Activated T-cell treated with anti-CD3 and anti-CD28 coated beads, Interleukin-2, amount 50 U/mL, for 1 hour (primary cell): ENCODE results near the gene COPZ2.
"Not testable (repeated sequence)": the region's sequence is repeated elsewhere in the genome, so short reads cannot be mapped to it uniquely, and the experiment has no call there.

Experiments
- DNase-seq: peaks from one replicate; pipeline ENCODE4 v3.0.0-alpha.2; 2020

The COPZ2 gene

DNA sequence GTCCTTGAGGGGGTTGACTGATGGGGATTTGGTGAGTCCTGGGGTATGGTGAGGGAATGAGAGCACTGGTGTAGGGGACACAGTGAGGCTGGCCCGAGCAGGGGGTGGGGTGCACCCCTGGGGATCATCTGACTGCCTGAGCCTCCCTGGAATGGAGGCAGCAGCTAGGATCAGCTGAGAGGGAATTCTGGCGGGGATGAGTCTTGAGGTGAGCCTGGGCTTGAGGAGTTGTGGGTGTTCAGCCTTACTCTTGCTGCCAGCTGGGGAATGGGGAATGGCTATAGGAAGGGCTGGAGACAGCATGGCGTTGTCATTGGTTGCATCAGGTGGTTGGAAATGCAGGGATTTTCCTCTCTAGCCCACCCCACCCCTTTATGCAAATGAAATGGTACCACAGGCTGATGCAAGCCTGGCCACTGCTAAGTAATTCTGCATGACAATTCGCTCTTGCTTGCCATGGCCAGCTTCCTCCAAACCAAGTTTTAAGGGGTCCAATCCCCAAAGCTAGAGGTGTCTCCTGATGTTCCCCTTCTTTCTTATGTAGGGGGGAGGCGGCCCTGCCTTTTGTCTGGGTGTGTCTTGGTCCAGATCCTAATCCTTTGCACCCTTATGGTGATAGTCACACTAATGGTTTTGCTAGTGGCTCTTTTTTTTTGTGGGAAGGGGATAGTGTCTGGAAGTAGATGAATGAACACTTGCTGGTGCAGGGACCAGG, 18.1 kb upstream of the COPZ2 start:
- DNase-seq, result no peak

- no peak for DNase-seq
These were observed 16.9 kb upstream of the COPZ2 start for GRCh38 chr17:48054238-48055185.

GRCh38 chr17:48053758-48054237, 16.2 kb upstream of the COPZ2 start:
- no peak for DNase-seq

GRCh38 chr17:48052956-48053757, 15.6 kb upstream of the COPZ2 start:
- DNase-seq, result no peak

- no peak for DNase-seq
These were observed 14.3 kb upstream of the COPZ2 start for GRCh38 chr17:48051706-48052486.

DNA sequence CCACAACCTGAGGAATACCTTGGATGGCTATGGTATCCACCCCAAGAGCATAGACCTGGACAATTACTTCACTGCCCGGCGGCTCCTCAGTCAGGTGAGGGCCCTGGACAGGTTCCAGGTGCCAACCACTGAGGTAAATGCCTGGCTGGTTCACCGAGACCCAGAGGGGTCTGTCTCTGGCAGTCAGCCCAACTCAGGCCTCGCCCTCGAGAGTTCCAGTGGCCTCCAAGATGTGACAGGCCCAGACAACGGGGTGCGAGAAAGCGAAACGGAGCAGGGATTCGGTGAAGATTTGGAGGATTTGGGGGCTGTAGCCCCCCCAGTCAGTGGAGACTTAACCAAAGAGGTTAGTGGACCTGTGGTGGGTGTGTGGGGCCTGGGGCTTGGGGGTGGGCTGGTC, 13.7 kb upstream of the COPZ2 start:
- DNase-seq, result no peak

GRCh38 chr17:48048384-48049126, 11.0 kb upstream of the COPZ2 start:
- no peak for DNase-seq

GRCh38 chr17:48047741-48048383, 10.3 kb upstream of the COPZ2 start, which contains the start of gene NFE2L1:
NFE2L1 (plus strand) TSS chr17:48048359; CDS start chr17:48051119, 2,760 bp downstream.
- DNase-seq, result peak; percentile 94

- peak; percentile 25 for DNase-seq
These were observed 9.6 kb upstream of the COPZ2 start for GRCh38 chr17:48047113-48047740.

DNA sequence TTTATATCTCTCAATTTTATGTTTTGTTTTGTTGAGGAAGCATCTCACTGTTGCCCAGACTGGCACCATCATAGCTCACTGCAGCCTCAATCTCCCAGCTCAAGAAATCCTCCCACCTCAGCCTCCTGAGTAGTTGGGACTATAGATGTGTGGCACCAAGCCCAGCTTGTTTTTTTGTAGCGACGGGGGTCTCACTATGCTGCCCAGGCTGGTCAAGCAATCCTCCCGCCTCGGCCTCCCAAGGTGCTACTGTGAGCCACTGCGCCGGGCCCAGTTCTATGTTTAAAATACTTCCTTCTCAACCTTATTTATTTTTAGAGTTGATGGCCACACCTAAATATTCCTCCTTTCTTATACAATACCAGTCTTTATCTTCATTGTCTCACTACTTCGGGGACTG, 8.7 kb upstream of the COPZ2 start:
- no peak for DNase-seq

DNA sequence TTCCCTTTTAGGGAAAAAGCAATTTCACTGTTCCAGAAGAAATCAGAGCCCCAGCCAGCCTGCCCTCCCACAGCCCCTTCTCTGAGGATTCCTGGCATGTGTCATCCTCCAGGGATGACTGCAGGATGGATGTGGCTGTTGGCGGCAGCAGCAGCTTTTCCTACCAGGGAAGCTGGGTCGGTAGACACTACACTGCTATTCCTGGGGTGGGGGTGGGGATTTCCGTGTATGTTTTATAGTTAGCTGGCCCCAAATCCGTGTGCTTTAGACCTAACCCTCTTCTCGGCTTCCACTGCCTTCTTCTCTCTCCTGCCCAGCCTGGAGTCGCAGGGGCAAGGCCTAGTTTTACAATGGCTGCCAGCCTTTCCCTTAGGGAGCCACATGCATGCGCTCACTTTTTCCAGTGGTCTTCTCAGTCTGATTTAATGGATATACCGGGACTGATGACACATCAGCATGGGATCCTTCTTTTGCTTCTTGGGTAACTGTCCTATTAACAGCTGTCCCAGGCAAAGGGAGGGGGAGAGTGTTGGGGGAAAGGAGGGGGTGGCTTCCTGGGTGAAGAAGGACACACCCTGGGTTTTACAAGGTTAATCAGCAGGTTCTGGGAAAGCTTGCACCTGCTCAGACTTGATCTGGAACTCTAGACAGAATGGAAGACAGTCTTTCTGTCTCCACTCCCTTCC, 7.9 kb upstream of the COPZ2 start:
- no peak for DNase-seq

GRCh38 chr17:48044851-48045250, 7.3 kb upstream of the COPZ2 start:
- DNase-seq, result no peak

DNA sequence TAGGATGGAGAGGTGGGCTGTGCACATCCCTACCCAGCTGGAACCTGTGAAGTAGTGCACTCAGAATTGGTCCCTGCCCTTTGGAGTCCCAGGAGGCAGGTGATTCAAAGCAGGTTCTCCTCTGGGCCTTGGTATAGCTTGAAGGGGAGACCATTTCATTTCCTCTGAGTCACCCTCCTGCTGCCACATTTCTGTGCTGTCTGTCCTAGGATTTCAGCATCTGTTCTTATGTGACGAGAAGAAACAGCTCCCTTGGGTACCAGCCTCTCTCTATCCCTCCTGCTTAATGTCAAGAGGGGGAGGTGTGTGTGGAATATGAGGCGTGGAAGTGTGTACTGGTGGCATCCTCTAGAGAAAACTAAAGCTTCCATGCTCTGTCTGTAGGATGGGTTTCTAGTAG, 5.6 kb upstream of the COPZ2 start:
- no peak for DNase-seq

- no peak for DNase-seq
These were observed 1.1 kb upstream of the COPZ2 start for GRCh38 chr17:48038687-48039086.

- no peak for DNase-seq
These were observed 284 bp upstream of the COPZ2 start for GRCh38 chr17:48037838-48038323.

- DNase-seq, result no peak
These were observed 933 bp downstream of the COPZ2 start for GRCh38 chr17:48036693-48037035.

GRCh38 chr17:48034734-48035133, 2.9 kb downstream of the COPZ2 start:
- DNase-seq, result not testable (repeated sequence)

GRCh38 chr17:48031966-48032365, 5.6 kb downstream of the COPZ2 start:
- no peak for DNase-seq

DNA sequence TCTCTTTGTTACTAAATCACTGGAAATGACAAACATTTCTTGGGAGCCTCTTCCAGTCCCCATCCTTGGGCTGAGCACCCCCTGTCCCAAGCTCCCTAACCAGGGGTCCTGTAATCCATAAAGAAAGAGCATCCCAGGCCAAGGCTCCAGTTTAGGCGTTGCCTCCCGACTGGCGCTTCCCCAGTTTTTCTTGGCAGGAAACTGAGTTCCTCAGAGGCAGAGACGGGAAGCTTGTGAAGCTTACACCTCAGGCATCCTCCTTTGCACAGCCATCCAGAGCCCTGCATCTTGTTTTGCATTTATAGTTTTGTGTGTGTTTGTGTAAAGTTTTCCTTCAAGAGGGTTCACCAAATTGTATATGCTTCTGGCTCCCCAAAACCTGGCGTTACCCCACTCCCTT, 7.1 kb downstream of the COPZ2 start:
- DNase-seq, result no peak

GRCh38 chr17:48028736-48029135, 8.9 kb downstream of the COPZ2 start:
- no peak for DNase-seq
